ENCODE results near the gene NUDT9.
"Not testable (repeated sequence)": the region's sequence is repeated elsewhere in the genome, so short reads cannot be mapped to it uniquely, and the experiment has no call there.

Gene NUDT9

DNA sequence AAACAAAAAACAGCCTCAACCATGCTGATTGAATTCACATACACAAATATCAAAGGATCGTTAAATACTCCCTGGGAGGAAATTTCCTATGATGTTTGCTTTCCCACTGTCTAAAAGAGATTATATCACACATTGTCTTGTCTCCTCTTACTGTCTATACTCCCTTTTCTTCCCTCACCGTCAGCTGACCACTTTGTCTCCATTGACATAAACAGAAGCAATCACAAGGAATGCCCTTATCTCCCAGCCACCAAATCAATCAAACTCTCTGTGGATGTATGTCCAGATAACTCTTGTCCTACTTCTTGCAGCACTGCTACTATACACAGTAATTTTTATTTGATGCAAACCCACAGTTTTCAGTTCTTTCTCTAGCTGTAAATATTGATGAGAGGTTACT, 12.2 kb upstream of the NUDT9 start:
- DNase-seq, result peak; percentile 70

DNA sequence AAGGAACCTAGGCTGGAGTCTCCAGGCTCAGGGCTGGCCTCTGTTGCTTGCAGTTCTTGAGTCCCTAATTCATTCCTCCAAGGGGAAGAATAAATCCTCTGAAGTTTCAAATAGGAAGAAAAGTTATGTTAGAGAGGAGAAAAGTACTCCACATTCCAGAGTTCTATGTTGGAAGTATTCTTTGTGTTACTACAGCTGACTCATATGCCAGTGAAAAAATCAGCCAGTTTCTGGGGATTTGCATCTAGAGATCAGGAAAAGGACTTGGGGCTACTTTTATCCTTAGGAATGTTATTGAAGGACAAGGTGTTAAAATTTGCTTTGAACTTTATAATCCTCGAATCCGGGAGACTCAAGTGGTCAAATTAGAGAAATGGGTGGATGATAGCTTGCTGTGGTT, 11.7 kb upstream of the NUDT9 start:
- DNase-seq, result peak; percentile 30

DNA sequence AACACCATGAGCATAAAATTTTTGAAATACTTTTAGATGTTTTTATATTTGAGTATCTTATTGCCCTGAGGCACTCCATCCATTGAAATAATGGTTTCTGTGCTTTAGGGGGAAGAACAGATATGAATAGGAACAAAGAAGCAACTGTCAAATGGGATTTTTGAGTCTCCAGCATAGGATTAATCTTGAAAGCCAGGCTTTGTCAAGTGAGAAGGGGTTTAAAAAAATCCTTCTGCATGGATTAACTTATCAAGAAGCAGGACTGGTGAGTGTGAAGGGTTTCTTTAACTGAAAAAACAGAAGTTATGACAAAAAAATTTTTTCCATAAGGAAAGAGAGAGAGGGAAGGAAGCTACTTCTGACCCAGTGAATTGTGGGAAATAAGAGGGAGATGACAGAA, 7.6 kb upstream of the NUDT9 start:
- DNase-seq, result no peak

DNA sequence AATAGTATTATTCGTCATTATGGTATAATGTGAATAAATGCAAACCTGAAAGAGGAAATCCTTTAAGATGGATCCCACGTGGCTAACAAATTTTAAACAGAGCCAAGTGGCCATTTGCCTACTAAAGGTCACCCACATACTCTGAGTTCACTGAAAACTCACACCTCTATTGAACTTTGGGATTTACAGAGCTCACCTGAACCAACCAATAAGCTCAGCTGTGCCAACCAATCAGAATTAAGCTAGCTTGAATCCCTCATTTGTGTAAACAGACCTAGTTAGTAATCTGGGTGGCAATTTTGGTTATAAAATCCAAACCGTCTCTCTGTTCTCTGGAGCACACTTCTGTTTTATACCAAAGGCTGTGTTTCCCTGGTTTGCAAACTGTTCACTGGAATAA, 5.4 kb upstream of the NUDT9 start:
- DNase-seq, result no peak

DNA sequence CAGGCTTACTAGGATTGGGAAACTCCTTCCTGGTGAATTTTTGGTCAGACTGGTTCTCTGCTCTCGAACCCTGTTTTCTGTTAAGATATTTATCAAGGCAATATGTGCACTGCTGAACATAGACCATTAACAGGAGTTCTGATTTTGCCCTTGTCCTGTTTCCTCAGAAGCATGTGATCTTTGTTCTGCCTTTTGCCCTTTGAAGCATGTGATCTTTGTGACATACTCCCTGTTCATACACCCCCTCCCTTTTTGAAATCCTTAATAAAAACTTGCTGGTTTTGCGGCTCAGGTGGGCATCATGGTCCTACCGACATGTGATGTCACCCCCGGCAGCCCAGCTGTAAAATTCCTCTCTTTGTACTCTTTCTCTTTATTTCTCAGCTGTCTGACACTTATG, 4.0 kb upstream of the NUDT9 start:
- DNase-seq, result not testable (repeated sequence)

DNA sequence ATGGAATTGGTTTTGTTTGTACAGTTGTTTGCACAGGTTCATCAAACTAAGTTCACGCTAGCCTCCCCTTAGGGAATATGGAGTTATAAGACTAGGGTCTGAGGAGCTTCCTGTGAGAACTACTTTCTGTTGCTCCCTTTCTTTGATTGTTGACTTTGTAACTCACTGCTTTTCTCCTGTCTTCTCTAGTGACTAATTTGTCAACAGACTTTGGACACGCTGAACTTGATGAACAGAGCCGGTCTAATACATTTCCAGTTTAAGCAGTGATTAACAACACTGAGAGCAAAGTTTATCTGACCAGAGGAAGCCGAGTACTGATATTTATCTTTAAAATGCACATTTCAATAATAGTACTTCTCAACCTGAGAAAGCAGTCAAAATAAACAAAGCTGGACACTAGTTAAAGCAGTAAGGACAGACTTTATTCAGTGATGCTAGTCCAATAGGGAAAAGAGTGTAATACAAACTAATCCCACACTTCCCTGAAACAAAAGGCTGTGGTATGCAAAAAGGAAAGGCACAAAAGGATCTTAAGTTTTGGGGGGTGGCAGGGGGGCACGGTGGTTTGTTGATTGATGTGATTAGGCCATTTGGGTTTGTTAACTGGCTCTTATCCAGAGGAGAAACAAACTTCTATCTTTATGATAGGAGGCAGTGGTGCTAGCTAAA, 2.7 kb upstream of the NUDT9 start:
- no peak for DNase-seq

DNA sequence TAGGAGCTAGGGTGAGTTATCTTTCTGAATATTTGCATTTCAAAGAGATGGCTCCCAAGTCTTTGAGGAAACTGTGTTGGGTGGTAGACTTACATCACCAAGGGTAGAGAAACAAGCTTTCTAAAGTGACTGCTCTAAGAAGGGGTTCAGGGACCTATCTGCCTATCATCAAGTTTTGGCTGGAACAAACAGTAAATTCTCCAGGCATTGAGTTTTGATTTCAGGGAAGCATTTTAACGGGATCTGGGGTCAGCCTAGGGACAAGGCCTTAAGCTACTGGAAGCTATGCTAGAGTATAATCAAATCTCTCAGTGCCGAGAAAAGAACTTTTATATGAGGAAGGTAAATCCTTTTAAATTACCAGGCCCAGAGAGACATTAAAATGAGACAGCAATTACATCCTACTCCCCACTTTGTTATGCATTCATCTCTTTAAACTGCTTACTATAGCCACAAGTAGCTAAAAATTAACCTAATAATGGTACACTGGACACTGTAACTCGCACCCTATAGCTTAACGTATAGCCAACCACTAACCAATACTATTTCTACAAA, 2.0 kb upstream of the NUDT9 start:
- DNase-seq, result no peak

DNA sequence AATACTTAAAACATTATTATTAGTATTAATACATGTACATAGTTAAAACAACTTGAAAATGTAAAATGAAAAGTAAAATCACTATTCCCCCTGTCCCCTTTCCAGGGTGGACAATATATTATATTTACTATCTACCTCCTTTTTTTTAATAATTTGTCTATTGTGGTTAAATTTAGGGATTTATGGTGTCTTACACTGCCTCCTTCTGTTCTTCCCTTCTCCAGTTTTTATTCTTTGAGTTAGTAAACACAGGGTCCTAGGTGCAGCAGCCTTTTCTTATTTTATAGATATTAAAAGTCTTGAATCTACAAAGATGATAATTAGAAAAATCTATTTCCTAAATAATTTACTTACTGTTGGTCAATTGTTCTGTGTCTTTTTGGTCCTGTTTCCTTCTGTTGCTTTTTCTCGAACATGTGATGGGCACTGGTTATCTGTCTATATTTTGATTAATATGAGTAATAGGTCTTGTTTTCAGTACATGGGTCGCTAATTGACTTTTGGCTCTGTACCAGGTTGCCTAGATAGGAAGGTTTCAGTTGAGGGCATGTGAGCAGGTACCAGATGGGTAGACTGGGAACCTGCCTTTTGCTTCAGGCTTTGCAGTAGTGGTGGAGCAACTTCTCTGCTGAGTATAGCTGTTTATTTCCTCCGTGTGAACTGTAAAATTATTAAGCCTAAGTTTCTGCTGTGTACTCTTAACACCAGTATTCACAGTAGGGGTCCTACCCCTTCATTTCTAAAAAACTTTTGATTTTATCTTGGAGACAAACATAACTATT, 1.1 kb downstream of the NUDT9 start:
- DNase-seq, result no peak

DNA sequence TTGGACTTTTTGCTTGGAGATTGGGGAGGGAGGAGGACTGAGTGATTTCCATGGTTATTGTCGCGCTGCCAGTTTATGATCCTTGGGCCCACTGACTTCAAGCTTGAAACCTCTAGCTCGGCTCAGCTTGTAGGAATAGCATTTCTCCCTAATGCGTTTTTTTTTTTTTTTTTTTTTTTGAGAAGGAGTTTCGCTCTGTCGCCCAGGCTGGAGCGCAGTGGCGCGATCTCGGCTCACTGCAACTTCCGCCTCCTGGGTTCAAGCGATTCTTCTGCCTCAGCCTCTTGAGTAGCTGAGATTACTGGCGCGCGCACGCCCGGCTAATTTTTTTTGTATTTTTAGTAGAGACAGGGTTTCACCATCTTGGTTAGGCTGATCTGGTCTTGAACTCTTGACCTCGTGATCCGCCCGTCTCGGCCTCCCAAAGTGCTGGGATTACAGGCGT, 1.7 kb downstream of the NUDT9 start:
- not testable (repeated sequence) for DNase-seq

DNA sequence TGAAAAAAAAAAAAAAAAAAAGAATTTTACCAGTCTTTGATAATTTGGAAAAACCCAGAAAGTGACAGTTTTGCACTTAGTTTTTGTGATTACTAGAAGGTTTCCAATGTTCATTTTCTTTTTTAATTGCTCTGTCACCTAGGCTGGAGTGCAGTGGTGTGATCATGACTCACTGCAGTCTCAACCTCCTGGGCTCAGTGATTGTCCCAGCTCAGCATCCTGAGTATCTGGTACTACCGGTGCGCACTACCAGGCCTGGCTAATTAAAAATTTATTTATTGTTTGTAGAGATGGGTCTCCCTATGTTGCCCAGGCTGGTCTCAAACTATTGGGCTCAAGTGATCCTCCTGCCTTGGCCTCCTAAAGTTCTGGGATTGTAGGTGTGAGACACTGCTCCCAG, 3.3 kb downstream of the NUDT9 start:
- no peak for DNase-seq

DNA sequence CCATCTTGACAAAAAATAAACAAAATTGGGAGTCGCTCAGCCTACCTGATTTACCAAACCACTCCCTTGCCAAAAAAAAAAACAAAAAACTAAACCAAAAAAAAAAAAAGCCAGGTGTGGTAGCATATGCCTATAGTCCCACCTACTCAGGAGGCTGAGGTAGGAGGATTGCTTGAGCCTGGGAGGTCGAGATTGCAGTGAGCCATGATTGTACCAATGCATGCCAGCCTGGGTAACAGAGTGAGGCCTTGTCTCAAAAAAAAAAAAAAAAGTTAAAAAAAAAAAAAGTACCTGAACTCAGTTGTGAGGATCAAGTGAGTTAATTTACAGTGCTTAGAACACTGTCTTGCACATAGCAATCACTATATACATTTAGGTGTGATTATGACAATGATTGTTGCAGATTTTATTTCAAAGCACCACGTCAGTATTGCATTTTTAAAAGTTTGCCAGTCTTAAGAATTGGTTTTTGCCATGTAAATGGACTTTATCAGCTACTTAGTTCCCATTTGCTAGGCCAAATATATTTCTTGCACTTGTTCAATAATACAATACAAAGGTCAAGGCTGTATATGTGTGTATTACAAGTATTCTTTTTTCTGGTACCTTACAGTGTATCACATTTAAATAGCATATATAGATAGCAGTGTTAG, 4.6 kb downstream of the NUDT9 start:
- no peak for DNase-seq

DNA sequence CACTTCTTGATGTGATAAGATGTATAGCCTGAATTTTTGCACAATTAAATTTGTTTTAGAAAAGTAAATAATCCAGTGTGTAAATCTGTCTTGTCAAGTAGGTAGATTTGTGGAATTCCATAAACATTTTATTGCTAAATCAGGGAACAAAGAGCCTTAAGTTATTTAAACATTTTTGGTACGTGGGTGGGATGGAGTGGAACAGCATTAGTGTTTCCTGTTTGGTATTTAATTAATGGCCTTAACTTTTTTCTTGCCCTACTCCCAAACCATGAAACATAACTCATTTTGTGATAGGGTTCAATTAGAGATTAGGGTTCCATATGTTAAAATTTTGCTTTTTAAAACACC, 5.1 kb downstream of the NUDT9 start:
- no peak for DNase-seq

DNA sequence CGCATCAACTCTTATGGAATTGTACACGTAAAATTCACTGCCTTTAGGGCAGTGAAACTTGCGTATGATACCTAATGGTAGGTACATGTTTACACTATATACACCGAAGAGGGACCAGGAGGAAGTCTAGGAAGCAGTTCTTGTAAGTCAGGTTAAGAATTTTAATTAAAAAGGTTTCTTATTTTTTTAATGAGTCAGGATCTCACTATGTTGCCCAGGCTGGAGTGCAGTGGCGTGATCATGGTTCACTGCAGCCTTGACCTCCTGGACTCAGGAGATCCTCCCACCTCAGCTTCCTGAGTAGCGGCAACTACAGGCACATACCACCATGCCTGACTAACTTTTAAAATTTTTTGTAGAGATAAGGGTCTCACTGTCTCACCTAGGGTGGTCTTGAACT, 6.6 kb downstream of the NUDT9 start:
- no peak for DNase-seq

DNA sequence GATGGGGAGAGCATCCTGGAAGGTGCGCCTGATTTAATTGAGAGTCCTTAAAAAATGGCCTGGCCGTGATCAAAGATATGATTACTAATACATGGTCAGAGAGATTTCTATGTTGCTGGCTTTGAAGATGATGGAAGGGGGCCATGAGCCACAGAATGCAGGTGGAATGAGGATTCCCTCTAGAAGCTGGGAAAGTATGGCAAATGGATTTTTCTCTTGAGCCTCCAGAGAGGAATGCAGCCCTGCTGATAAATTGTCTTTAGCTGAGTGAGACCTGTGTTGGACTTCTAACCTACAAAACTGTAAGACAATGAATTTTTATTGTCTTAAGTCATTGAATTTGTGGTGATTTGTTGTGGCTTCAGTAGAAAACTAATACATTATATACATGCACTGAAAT, 7.7 kb downstream of the NUDT9 start:
- DNase-seq, result no peak

DNA sequence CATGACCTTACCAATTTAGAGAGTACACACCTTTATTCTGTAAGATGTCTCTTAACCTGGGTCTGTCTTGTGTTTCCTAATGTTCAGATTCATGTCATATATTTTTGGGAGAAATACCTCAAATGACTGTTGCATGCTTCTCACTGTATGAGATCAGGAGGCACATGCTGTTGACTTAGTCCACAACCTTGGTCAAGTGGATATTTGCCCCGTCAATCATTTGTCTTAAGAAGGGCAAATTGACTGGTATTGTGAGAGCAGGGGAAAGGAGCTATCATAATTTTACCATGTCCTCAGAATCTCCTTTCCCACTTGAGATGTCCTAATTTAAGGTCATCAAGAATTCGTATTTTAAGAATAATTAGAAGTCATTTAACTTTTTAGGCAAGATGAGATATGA, 11.0 kb downstream of the NUDT9 start:
- no peak for DNase-seq

DNA sequence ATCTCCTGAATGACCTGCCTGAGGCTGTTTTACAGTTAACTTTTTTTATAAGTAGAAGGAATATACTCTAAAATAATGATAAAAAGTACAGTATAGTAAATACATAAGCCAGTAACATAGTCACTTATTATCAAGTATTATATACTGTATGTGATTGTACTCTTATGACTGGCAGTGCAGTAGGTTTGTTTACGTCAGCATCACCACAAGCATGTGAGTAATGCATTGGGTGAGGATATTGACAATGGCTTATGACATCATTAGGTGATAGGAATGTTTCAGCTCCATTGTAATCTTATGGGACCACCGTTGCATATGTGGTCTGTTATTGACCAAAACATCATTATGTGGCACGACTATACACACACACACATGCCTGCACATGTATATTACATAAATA, 20.5 kb downstream of the NUDT9 start:
- no peak for DNase-seq

DNA sequence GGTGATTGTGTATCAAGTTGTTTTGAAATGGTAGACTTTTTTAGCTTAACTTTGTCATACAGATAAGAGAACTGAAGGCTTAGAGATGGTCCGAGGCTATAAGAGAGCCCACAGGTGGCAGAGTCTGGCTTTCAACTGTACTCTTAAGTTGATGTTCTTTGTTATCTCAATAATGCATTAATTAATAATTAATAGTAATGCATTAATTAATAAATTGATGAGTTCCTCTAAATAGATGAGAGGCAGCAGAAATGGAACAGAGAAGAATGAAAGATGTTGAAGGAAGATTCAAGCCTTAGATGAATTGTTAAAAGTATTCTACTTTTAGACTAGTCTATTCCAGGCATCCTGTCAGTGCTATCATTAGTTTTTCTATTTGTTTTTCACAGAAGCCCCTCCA, 22.4 kb downstream of the NUDT9 start:
- DNase-seq, result no peak

DNA sequence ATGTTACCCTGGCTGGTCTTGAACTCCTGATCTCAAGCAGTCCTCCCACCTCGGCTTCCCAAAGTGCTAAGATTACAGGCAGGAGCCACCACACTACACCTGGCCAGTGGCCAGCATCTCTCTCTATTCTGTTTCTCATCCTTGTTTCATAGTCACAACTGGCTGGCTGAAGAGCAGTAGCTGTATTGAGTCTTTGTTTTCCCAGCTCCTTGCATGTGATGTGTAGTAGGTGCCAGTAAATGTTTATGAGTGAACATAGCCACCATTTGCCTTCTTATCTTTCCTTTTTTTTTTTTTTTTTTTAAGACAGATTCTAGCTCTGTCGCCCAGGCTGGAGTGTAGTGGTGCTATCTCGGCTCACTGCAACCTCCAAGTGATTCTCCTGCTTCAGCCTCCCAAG, 23.6 kb downstream of the NUDT9 start:
- no peak for DNase-seq

DNA sequence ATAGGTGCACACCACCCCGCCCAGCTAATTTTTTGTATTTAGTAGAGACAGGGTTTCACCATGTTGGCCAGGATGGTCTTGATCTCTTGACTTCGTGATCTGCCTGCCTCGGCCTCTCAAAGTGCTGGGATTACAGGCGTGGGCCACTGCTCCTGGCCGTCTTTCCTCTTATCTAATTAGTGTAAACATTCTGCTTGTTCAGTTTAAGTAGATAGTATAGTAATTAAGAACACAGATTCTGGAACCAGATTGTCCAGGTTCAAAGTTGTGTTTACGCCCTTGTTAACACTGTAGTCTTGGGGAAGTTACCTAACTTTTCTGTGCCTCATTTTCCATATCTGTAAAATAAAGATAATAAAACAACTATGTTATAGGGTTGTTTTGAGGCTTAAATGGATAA, 24.0 kb downstream of the NUDT9 start:
- not testable (repeated sequence) for DNase-seq

DNA sequence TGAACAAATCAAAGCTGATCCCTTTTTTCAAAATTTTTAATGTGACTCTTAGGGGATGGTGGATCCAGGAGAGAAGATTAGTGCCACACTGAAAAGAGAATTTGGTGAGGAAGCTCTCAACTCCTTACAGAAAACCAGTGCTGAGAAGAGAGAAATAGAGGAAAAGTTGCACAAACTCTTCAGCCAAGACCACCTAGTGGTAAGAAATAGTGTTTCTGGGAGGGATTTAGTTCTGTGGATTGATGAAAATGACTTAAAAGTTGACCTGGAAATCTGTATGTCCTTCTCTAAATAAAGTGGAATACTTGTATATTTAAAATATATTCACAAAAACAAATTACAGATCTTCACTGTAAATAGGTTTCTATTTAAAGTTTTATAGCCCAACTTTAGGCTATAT, 29.2 kb downstream of the NUDT9 start:
- no peak for DNase-seq

DNA sequence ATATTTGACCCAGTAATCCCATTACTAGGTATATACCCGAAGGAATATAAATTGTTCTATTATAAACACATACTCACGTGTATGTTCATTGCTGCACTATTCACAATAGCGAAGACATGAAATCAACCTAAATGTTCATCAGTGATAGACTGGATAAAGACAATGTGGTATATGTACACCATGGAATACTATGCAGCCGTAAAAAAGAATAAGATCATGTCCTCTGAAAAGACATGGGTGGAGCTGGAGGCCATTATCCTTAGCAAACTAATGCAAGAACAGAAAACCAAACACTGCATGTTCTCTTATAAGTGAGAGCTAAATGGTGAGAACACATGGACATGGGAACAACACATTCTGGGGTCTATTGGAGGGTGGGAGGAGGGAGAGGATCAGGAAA, 36.5 kb downstream of the NUDT9 start:
- DNase-seq, result no peak

DNA sequence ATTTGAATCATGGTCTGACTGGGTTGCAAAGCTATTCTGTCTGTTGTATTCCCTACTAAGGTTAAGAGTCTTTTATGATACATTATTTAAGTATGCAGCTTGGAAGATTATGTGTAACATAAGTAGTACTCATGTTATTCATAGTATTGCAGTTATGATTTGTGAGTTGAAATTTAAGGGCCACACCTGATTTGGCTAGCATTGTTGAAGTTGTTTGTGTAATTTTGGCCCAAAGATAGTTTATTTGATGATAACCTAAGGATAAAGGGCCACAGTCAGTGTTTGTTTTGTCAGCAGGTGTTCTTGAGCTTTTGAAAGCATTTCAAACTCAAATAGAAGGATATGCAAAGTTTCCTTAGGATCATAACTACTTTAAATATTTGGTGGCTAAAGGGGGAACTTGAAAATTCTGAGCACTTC, 38.9 kb downstream of the NUDT9 start:
- no peak for DNase-seq

DNA sequence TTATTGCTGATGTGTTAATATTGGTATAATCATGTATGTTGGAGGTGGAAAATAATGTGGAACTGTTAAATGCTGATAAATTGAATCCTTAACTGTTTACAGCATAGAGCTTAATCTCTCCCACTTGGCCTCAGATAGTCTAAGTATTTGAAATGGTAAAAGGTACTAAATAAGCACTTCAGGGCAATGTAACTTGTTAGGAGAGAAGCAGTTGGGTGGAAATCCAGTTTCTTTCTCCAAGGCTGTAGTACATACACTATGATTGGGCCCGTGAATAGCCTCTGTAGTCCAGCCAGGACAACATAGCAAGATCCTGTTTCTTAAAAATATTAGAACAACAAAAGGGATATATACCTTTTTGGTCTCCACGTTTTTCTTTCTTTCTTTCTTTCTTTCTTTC, 39.7 kb downstream of the NUDT9 start:
- no peak for DNase-seq

DNA sequence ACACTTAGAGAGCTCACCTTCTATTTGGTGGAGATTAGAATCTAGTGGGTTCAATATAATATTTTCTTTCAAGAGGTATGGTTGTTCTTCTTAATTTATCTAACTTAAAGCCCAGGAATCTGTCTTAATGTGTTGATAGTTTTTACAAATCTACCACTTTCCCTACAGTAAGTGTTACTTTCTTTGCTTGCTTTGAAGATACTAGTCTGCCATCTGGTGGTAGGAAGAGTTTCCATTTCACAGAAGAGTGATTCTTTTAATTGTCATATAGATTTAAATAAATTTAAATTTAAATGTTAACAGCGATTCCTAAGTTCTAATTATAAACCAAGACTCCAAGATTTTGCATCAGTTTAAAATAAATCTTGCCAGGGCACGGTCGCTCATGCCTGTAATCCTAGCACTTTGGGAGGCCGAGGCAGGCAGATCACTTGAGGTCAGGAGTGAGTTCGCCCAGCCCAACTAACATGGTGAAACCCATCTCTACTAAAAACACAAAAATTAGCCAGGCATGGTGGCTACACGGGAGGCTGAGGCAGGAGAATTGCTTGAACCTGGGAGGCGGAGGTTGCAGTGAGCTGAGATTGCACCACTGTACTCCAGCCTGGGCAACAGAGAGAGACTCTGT, 43.5 kb downstream of the NUDT9 start:
- DNase-seq, result no peak

Measured in NCI-H226 (cell line).